NCI-H146 (cell line): ENCODE data around the gene SHC4.
A peak's percentile ranks its signal among the peaks of the same experiment; 100 is the strongest.
"Not testable (repeated sequence)": the region's sequence is repeated elsewhere in the genome, so short reads cannot be mapped to it uniquely, and the experiment has no call there.

Experiments used
- DNase-seq: peaks from one replicate; lab custom pipeline; 2025; lab: John Stamatoyannopoulos, UW

SHC4 gene

DNA sequence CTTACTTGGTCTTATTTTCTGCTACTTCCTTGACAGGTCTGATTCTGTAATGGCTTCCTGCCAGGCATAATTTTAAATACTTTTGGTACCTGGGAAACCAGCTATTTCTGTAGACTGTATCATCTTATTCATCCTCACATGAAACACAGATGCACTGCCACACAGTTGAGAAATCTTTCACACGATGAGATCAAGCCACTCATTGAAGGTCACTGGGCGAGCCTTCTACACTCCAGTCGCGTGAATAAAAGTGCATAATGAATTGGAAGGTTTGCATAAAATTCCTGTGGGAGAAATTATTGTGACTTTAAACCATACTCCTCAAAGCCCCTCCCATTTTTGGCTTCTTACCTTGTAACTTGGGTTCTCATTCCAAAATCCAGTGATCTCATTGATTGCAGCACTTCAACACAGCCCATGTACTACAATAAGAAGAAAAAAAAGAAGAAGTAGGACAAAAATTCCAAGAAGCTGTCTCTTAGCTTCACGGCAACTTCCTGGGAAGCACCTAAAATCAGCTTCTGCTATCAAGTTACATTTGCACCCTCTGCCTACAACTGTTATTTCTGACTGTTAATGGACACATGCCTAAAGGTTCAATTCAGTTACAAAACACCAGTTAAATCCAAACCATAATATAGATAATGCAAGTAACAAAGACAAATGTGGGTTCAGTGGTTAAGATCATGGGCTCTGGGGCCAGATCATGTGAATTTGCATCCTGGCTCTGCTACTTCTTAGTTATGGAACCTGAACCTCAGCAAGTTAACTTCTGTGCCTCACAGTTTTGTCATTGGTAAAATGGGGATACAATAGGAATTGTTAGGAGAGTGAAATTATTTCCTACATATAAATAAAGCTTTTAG, 39.0 kb downstream of the SHC4 start:
- DNase-seq, result no peak

DNA sequence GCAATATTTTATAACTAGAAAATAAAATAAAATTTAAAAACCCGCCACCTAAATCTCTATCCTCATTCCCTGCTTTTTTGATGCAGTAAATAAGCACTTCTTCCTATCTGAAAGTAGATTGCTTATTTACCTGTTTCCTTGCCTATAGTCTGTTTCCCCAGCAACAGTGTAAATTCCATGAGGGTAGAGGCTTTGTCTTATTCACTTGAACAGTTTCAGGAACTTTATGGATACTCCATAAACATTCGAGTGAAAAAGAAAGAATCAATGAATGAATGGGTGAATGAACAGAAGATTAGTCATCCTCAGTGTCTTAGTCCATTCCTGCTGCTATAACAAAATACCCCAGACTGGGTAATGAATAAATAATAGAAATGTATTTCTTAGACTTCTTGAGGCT, 41.7 kb downstream of the SHC4 start:
- DNase-seq, result no peak

DNA sequence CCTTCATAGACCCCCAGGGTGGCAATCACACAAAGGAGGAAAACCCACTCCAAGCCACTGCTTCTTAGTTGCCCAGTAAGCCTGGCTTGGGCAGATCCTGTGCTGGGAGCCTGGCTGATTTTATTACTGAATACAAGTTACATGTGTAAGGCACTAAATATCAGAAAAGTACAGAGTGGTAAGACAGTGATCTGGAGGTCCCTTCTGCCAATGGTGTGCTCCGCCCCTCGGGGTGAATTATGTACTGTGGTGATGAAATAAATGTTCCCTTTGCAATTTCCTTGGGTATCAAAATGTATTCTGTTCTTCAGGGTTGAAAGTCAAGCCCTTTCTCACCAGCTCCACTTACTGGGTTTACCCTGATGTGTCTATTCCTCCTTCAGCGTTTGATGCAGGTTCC, 47.0 kb downstream of the SHC4 start:
- DNase-seq, result no peak

DNA sequence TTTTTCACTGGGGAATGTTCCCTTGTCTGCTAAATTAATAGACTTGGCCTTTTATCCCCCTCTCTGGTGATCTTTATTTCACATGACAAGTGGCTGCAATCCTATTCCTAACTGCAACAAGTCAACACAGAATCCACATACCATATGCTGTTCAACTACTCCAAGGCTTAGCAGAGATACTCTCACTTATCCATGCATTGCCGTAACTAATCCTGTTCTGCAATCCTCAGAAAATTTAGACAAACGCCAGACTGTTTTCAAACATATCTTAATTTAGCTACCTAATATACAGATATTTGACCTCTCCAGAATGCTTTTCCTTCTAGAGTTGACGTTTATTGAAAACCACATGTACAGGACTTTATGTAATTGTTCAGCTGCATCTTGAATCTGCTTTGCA, 47.9 kb downstream of the SHC4 start:
- no peak for DNase-seq

DNA sequence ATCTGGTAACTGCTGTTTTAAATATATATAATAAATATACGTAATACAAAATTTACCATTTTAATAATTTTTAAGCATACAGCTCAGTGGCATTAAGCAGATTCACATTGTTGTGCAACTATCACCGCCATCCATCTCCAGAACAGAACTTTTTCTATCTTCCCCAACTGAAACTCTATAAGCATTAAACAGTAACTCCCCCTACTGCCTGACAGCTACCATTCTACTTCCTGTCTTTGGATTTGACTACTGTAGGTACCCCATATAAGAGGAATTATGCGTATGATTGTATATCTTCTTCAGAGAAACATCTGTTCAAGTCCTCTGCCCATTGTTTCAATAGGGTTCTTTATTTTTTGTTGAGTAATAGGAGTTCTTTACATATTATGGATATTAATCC, 49.0 kb downstream of the SHC4 start:
- DNase-seq, result no peak

DNA sequence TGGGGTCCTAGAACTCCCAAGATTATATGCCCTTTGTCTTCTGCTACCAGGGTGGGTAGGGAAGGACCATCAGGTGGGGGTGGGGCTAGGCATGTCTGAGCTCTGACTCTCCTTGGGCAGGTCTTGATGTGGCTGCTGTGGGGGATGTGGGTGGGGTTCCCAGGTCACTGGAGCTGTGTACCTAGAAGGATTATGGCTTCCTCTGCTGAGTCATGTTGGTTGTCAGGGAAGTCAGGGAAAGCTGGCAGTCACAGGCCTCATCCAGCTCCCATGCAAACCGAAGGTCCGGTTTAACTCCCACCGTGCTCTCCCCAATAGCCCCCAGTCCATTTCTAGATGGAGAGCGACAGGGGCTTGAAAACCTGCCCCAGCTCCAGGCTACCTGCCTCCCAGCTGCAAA, 50.6 kb downstream of the SHC4 start:
- no peak for DNase-seq

DNA sequence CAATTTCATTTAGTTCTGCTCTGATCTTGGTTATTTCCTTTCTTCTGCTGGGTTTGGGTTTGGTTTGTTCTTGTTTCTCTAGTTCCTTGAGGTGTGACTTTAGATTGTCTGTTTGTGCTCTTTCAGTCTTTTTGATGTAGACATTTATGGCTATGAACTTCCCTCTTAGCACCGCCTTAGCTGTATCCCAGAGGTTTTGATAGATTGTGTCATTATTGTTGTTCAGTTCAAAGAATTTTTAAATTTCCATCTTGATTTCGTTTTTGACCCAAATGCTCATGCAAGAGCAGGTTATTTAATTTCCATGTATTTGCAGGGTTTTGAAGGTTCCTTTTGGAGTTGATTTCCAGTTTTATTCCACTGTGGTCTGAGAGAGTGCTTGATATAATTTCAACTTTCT, 53.2 kb downstream of the SHC4 start:
- not testable (repeated sequence) for DNase-seq

DNA sequence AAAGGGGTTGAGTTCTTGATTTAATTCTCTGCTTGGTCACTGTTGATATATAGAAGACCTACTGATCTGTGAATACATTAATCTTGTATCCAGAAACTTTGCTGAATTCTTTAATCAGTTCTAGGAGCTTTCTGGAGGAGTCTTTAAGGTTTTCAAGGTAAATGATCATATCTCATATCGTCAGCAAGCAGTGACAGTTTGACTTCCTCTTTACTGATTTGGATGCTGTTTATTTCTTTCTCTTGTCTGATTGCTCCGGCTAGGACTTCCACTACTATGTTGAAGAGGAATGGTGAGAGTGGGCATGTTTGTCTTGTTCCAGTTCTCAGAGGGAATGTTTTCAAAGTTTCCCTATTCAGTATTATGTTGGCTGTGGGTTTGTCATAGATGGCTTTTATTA, 54.4 kb downstream of the SHC4 start:
- not testable (repeated sequence) for DNase-seq

DNA sequence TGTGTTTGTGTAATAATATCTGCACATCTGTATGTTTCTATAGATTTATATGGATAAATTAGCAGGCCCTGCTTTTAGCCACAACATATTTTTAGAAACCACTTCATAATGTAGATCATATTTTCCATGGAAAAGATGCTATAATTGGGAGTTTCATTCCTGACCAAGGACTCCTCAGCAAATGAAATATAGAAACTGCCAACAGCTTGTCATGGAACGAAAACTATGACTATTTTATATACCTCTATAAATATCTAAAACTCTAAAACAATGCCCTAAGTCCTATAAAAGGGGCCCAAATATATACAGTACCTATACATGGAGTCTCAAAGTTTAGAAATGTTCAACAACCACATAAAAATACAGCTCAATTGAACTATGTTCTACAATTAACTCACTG, 57.9 kb downstream of the SHC4 start:
- DNase-seq, result no peak

DNA sequence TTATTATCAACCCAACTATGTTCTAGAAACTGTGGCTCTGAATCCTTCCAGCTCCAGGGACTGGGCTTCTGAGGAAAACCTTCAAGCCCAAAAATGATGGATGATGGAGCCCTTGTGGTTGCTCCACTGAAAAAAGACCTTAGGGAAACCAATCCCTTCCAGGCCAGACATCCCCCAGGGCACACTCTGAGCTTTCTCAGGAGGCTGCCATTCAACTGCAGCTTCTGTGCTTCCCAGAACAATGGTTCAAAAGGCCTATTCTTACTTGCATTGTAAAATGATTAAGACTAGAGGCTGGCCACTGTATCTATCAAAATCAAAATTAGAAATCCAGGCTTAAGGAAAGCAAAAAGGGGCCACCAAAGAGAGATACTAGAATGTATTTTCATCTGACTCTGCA, 58.5 kb downstream of the SHC4 start:
- DNase-seq, result no peak

DNA sequence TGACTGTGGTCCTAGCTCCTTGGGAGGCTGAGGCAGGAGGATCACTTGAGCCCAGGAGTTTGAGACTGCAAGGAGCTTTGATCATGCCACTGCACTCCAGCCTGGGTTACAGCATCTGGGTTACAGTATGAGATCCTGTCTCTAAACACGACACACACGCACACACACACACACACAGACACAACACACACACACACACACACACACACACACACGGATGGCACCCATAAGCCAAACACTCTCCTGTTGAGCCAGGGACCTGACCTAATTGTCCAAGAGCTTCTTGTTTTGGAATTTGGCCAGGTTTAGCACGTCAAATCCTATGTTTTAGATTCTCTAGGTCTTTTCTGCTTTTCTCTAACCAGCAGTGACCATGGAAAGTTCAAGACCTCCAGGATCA, 59.0 kb downstream of the SHC4 start:
- DNase-seq, result no peak

DNA sequence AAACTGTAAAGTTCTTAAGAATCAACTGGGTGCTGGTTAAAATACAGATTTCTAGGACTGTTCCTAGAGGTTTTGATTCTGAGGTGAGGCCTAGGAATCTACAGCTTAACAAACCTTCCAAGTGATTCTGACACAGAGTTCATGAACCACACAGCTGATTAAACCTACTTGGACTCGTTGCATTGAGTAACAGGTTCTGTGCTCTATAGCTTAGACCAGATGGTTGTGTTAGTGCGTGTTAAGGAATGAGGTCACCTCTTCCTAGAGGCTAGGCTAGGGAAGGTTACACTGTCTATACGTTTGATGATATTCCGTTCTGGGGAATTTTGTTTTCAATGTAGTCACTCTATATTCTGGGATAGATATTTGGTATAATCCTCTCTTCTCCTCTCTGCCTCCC, 63.9 kb downstream of the SHC4 start:
- DNase-seq, result no peak

DNA sequence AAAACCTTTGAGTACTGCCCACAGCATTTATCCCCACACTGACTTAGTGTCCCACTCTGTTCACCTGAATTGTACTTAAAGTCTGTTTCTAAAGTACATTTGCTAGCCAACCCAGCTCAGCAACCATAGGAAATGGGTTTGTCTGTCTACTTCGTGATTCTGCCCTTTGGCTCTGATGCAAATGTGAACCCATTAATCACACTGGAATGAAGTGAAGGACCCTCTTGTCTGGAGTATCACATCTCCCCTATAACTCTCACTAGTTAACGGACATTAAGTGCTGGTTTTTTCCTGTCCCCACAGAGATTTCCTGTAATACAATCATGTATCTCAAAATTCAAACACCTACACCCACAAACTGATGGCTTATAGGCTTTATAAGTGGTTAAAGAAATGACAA, 65.3 kb downstream of the SHC4 start:
- no peak for DNase-seq

DNA sequence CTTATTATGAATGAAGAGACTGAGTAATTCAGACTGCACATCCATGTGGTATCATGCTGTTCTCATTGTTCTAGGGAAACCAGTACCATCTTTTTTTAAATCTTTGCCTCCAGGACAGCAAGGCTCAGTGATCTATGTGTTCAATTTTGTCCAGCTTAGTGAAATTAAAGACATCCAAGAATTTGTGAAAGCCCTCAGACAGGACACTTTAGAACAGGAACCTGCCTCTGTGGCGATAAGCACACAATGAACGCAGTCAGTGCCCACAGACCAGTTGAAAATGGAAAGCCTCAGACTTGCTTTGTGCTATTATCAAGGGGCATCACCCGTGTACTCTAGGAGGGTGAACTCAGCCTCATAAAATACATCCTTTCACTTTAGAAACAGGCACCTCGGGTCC, 65.7 kb downstream of the SHC4 start:
- DNase-seq, result no peak

DNA sequence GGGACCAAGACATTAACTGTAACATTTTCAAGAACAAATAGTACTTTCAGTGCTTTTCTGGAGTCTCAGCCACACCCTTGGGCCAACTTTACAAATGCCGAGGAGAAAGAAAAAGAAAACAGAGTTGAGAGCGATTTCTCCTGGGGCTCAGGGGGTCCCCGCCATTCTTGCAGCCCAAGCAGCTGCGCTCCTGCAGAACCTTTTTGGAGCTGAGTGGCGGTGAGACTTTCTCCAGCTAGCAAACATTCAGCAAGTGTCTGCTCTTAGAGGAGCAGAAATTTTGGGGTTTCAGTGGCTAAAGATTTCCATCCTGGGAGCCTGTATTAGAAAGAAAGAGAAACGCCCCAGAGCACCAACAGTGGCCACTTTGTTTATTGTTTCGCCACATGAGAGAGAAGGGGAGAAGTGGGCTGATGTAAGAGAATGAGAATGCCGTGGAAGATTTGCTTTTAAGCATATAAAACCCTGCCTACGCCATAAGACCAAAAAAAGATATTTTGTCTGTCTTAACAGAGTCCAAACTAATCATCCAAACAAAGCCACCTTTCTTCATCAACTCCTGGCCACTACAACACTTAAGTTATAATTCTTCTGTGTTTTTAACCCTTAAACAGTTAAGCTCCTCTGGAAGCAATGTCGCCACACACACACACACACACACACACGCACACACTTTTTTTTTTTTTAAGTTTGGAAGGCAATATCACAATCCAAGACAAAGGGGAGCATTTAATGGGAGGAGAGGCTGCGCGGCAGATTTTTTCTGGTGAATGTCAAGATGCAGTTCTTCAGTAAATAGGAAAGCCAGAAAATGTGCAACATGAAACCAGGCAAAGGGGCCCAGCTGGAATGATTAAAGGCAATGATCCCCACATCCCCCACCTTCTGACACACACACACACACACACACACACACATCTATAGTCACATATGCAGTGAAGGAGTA, 66.6 kb downstream of the SHC4 start:
- peak; percentile 21 for DNase-seq

DNA sequence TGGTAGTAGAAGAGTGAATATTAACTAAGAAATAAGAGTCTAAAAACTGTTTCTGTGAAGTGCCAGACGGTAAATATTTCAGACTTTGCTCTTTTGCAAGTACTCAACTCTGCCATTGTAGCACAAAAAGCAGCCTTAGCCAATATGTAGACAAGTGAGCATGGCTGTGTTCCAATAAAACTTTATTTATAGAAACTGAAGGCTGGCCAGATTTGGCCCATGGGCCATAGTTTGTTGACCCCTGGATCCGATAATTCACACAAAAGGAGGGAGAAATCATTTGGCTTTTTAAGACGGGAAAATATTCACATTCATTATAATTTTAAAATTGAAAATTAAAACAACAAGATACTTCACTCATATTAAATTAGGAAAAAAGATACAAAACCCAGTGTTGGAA, 70.4 kb downstream of the SHC4 start:
- DNase-seq, result no peak

DNA sequence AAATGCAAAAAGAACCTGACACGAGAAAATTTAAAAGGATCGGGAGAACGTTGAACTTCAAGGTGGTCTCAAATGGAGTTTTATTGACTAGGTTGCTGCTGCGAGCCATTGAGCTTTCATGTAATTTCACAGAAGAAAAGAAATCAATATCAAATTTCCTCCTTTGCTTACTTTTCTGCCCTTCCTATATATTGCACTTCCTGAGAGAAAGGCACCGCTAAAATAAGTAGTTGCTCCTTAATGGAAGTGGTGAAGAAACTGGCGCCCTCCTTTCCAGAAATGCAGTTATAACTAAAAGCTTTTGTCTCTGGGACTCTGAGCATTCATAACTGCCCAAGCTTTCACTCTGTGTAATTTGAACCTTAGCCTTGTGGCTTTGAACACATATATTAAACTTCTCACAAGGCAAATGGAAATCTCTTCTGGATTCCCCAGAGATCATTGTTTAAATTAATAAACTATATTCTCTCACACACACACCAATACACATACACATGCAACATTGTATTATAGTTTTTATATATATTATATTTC, 72.4 kb downstream of the SHC4 start:
- peak; percentile 5 for DNase-seq

DNA sequence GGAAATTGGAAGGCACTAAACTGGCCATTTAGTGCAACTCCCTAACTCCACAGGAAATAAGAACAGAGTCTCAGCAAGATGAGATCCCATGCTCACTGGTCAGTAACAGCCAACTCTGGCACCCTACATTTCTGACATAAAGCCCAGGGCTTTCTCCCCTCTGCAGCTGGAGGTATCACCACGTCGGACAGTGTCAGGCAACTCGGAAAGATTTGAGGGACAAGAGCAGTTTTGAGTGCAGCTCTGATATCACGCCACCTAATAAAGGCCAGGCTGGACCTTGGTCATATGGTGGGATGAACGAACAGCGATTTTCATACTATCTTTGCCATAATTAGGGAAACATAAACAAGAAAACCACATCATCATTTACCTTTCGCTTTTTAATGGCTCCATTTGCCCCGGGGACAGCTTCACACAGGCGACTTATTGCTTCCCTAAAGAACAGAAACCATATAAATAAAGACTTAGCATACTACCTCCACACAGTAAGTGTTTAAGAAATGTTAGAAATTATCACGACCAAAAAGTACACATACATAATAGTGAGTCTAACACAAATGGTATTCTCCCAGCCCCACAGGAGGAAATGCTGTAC, 73.2 kb downstream of the SHC4 start:
- DNase-seq, result peak; percentile 3

DNA sequence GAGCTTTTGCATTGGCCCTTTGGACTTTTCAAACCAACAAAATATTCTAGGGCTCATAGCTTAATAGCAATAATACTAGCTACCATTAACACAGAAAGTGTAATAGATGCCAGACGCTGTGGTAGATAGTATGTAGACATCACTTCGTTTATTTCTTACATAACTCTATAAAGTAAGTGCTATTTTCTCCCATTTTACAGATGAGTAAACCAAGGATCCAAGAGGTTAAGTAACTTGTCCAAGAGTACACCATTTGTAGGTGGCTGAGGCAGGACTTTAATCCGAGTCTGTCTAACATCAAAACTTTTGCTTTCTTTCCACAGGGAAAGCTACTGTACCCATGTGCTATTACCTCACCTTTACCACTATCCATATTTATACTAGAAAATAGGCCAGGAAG, 73.8 kb downstream of the SHC4 start:
- DNase-seq, result no peak

DNA sequence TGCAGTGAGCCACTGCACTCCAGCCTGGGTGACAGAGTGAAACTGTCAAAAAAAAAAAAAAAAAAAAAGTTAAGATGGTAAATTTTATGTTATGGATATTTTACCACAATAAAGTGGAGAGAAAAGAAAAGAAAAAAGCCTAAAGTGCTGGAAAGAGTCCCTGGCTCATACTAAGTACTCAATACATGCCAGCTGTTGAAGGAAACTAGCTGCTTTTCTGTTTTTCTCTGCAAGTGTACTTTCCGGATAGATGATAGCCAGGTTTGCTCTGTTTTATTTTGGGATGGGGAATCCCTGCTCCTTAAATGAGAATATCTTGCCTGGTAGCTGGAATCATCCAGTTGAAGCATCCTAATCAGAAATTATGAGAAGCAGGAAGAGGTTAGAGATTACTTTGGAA, 74.9 kb downstream of the SHC4 start:
- DNase-seq, result no peak

DNA sequence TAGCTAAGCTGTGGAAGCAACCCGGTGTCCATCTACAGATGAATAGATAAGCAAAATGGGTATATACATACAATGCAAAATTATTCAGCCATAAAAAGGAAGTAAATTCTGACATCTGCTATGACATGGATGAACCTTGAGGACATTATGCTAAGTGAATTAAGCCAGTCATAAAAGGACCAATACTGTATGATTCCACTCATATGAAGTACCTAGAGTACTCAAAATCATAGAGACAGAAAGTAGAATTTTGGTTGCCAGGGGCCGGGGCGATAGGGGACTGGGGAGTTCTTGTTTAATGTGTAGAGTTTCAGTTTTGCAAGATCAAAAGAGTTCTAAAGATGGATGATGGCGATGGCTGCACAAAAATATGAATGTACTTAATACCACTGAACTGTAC, 75.5 kb downstream of the SHC4 start:
- no peak for DNase-seq

DNA sequence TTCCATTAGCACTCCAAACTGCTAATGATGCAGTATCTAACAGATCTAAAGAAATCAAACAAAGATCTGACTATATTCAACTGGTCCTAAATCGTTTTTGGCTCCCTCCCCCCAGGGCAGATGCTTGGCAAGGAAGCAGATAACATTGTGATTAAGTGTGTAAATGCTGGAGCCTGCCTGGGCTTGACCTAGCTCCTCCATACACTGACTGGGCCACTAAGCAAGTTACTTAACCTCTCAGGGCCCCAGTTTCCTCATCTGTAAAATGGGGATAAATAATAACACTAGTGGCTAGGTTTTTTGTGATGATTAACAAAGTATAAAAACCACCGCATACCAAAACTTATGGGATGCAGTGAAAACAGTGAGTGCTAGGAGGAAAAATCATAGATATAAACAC, 76.6 kb downstream of the SHC4 start:
- DNase-seq, result peak; percentile 21

DNA sequence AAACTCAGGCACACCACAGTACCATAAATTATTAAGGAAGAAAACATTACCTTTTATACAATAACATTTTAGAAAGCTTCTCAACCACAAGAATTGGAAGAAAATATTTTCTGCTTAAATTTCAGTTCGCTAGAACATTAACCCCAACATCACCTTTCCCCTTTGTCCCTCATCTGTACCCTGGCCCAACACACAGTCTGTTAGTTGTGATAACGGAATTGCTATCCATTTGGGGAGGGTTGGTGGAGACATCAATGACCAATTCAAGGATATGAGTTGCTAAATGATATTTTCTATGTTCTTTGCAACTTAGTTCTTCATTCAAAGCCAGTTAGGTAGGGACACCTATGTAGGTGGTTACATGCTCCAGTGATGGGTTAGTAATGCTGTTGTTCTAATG, 80.0 kb downstream of the SHC4 start:
- no peak for DNase-seq
